ENCODE measurements around the gene PSMD13. TPM values are rescaled to one million over a fixed set of nuclear protein-coding genes. Genes with fewer than 3 reads are reported as not detected.
A peak's percentile ranks its signal among the peaks of the same experiment; 100 is the strongest.
"Not testable (repeated sequence)": the region's sequence is repeated elsewhere in the genome, so short reads cannot be mapped to it uniquely, and the experiment has no call there.

Gene PSMD13
- total and polyA plus RNA-seq, 2 of the 4 experiments (the other 2 are of a cell fraction), result 177 to 217 TPM

- TF ChIP-seq CTCF (conservative IDR thresholded peaks at IDR 0.05; ENCODE audit: low read depth, low read length), result 0 out of 2 replicates have a peak, but pooled peaks have one; percentile 17
Measured at GRCh38 chr11:268716-269145, 32.0 kb downstream of the PSMD13 start.

More at GRCh38 chr11:268716-269145, 32.0 kb downstream of the PSMD13 start:
- H3K18ac ChIP-seq (ENCODE audit: low read depth, low read length); H3K4me1 ChIP-seq (ENCODE audit: control insufficient read depth, insufficient read depth, low read length); H4K91ac ChIP-seq (ENCODE audit: insufficient read depth, low read depth, low read length); H2BK120ac ChIP-seq (ENCODE audit: low read depth, low read length); dilution Hi-C loops (cut with HindIII; ENCODE audit: low sequenced_read_pairs, unreplicated experiment); H3K9ac ChIP-seq (ENCODE audit: low read depth, low read length); BruUV-seq (replicated peaks); H3K9me3 ChIP-seq (ENCODE audit: control insufficient read depth, insufficient read depth, low read length); H4K8ac ChIP-seq (ENCODE audit: low read depth in 2 of 2, low read length in 2 of 2); H3K27ac ChIP-seq (ENCODE audit: insufficient read depth, low read length); H2AK5ac ChIP-seq (ENCODE audit: low read depth, low read length); H3K56ac ChIP-seq (ENCODE audit: extremely low read depth, insufficient read depth, low read length); in situ Hi-C loops (cut with MboI; ENCODE audit: low sequenced_read_pairs); H2BK20ac ChIP-seq (ENCODE audit: low read depth, low read length); H3K36me3 ChIP-seq (ENCODE audit: control insufficient read depth, insufficient read depth, low read length); H2BK5ac ChIP-seq (ENCODE audit: low read depth, low read length, poor library complexity, severe bottlenecking); CTCF ChIA-PET; H3K14ac ChIP-seq (replicated peaks; ENCODE audit: low read depth, low read length); H4K20me1 ChIP-seq (ENCODE audit: insufficient read depth, low read length); H3K9me1 ChIP-seq (ENCODE audit: insufficient read depth, low read length); intact Hi-C loops (cut with micrococcal nuclease); H4K5ac ChIP-seq (ENCODE audit: low read depth, low read length); H2AK9ac ChIP-seq (replicated peaks; ENCODE audit: low read depth, low read length, poor library complexity); H2BK15ac ChIP-seq (ENCODE audit: low read depth, low read length); H3K23ac ChIP-seq (ENCODE audit: low read depth, low read length); H3K79me1 ChIP-seq (ENCODE audit: low read depth in 1 of 2, low read length in 2 of 2); H3K4ac ChIP-seq (ENCODE audit: low read depth, low read length): not testable (repeated sequence)
- Histone ChIP-seq H2AFZ (replicated peaks; ENCODE audit: low read length, poor library complexity) (peak overlapping the region; percentile 61), H3K4me3 (ENCODE audit: insufficient read depth, low read depth, low read length) (peak overlapping the region; percentile 15; the same call in 1 of the 2 replicates), H3K4me2 (ENCODE audit: low read depth, low read length) (peak overlapping the region; percentile 76; the same call in 1 of the 2 replicates), H3K27me3 (ENCODE audit: control insufficient read depth, insufficient read depth, low read length) (peaks cover 32% of the 10 kb centered on the region)
- DNase-seq (peak; percentile 44), ATAC-seq (ENCODE audit: low read depth) (peak; percentile 91)
- WGBS, 2 experiments (ENCODE audit: extremely low coverage in 2 of 2, insufficient read length in 1 of 2), result 60% methylated on average over 1 of the region's 16 CpGs; no CpG with 5 or more reads in 1 of the 2 experiments
- POLR2A ChIA-PET (ENCODE audit: unreplicated experiment), result interaction anchor here (0.5 kb wide), 2 partner anchors 18 to 38 kb away, joined by 3 read pairs; no protein-coding TSS in a partner anchor
